AG09309 (cell line): ENCODE data around the gene LBHD1.
A peak's percentile ranks its signal among the peaks of the same experiment; 100 is the strongest.
"Not testable (repeated sequence)": the region's sequence is repeated elsewhere in the genome, so short reads cannot be mapped to it uniquely, and the experiment has no call there.

ENCODE experiments used
- DNase-seq: peaks from one replicate; pipeline ENCODE4 v3.0.0-alpha.2; 2010; ENCODE audit warnings: low read depth
- H3K4me3 ChIP-seq: 2 replicates; pipeline ENCODE4 v1.5.1; 2011; ENCODE audit warnings: mild to moderate bottlenecking, low read depth, low read length, moderate library complexity; ENCODE audit not compliant: control insufficient read depth
- TF ChIP-seq, protein P1 (sequence below): IDR thresholded peaks from 2 replicates; pipeline ENCODE4 v1.5.1; 2011; ENCODE audit warnings: mild to moderate bottlenecking, low read depth, low read length, inconsistent platforms; ENCODE audit not compliant: insufficient read depth, control insufficient read depth; ENCODE audit errors: missing control alignments

The LBHD1 gene

DNA sequence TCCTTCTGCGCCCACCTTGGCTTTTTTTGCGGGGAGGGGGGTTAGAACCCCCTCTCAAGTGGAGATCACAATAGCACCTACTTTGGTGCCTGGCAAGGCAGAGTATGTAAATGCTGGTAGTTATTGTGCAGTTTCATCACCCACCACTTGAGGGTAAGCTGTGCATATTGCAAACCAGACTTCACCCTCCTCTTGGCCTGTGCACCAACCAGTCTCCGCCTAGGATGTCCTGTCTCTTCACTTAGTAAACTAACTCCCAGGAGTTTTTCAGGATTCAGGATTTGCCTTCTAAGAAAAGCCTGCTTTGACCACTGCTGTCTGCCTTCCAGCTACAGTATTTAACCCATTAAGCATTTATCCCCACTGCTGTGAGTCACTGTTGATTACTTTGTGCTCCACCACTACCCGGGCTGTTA, 8.8 kb upstream of the LBHD1 start:
- H3K4me3 ChIP-seq: no peak overlapping the region
- no peak for DNase-seq

DNA sequence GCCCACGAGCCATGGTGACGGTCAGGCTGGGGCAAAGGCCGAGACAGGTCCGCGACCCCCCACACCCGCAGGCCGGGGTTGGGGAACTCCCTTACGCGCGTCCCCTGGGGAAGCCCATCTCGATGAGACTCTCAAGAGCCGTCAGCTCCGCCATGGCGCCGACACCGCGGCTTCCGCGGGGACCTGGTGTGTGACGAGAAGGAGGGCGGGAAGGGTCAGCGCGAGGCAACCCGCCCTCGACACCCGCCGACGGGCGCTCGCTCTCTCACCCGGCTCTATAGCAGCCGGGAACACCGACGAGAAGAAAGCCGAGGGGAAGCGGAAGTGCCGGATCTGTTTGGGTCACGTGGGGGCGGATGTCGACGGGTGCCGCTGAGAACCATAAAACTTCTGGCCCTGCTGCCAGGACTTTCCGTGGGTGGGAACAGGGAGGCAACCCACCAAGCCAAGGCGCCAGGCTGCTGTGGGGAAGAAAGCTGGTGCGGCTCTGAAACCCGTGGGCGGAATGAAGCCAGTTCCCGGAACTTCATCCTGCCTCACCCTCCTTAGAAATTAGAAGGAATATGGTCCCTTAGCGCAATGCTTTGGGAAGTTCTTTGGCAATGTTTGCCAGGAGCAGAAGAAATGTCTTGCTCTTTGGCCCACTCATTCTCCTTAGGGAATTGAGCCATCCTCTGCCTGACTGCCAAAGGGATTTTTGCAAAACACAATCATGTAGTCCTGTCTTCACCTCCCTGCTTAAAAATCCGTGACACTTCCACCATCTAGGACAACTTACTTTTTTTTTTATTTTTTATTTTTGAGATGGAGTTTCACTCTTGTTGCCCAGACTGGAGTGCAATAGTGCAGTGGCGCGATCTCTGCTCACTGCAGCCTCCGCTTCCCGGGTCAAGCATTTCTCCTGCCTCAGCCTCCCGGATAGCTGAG, 7.0 kb upstream of the LBHD1 start, which contains the start of gene UBXN1:
TSS of gene UBXN1 (minus strand) at position 304 of the 927 bp plus-strand sequence. CDS start at position 154, 150 bp downstream.
- DNase-seq: no peak
- TF ChIP-seq, protein P1, sequence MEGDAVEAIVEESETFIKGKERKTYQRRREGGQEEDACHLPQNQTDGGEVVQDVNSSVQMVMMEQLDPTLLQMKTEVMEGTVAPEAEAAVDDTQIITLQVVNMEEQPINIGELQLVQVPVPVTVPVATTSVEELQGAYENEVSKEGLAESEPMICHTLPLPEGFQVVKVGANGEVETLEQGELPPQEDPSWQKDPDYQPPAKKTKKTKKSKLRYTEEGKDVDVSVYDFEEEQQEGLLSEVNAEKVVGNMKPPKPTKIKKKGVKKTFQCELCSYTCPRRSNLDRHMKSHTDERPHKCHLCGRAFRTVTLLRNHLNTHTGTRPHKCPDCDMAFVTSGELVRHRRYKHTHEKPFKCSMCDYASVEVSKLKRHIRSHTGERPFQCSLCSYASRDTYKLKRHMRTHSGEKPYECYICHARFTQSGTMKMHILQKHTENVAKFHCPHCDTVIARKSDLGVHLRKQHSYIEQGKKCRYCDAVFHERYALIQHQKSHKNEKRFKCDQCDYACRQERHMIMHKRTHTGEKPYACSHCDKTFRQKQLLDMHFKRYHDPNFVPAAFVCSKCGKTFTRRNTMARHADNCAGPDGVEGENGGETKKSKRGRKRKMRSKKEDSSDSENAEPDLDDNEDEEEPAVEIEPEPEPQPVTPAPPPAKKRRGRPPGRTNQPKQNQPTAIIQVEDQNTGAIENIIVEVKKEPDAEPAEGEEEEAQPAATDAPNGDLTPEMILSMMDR: no peak
- H3K4me3 ChIP-seq: peak within 1 kb of the TSS; percentile 96

More for the DNA sequence above, 8.8 kb upstream of the LBHD1 start:
- TF ChIP-seq, protein P1: peak; percentile 63

DNA sequence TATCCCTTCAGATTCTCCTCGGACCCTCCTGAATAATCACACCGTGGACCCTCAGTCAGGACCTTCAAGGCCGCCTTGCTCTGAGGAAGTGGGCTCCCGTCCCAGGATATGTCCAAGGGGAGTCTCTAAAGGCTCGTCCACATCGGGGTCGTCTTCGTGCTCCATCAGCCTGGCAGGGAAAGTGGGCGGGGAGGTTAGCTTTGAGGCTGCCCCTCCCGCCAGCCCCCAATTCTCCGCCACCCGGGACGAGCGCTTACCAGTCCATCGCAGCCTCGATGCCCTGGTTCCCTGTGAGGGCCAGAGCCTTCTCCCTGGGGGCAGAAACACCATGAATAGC, 6.3 kb upstream of the LBHD1 start:
- H3K4me3 ChIP-seq: peak overlapping the region; percentile 96
- DNase-seq: no peak
- TF ChIP-seq, protein P1: no peak

DNA sequence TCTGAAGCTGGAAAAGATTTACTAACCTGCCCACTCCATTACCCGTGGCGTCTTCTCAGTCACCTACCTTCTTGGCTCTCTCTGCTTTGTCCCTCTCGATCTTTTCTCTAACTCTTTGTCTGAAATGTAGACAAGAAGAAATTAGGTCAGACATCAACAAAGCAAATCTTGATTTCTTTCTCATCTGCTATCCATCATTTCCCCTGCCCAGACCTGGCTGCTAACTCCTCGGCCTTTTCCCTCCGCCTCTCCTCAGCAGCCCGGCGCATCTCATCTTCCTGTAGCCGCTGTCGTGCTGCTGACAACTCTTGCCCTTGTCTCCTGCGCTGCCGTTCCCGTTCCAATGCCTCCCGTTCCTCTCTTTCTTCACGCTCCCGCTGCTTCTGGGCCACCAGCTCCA, 5.6 kb upstream of the LBHD1 start:
- TF ChIP-seq, protein P1: no peak
- no peak for DNase-seq
- no peak overlapping the region; the same call in 1 of the 2 replicates for H3K4me3 ChIP-seq

DNA sequence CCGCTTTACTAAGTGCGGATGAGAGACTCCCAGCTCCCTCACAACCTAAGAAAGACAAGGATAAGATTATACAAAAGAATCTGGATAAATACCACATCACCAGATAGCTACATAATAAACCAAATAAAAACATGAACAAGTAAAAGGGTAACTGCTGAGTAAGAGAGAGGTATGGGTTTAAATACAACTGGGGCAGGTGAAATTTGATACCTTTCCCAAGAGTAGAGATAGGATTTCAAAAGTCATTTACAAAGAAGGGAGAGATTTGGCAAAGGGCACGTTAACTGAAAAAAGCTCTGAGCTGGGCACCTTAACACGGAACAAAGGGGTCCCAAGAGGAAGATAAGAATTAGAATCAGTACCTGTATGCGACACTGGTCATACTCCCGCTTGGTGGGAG, 5.1 kb upstream of the LBHD1 start:
- no peak overlapping the region for H3K4me3 ChIP-seq
- TF ChIP-seq, protein P1: no peak
- no peak for DNase-seq

DNA sequence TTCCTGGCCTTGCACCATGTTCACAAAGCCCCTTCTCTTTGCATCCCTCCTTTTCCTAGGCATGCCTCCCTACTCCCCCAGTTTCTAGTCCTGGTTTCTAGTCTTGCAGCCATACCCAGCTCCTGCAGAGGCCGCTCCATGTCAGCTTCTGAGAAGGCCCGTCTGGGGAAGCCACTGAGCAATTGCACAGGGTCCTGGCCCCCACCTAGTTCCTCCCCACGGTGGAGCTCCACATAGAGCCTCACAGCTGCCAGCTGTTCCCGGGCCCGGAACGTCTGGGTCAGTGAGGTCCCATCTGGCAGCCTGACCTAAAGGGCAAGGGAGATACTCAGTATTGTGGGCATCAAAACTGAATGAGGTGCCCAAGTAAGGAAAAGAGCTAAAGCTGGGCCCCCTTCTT, 4.6 kb upstream of the LBHD1 start:
- no peak overlapping the region for H3K4me3 ChIP-seq
- TF ChIP-seq, protein P1: no peak
- no peak for DNase-seq

DNA sequence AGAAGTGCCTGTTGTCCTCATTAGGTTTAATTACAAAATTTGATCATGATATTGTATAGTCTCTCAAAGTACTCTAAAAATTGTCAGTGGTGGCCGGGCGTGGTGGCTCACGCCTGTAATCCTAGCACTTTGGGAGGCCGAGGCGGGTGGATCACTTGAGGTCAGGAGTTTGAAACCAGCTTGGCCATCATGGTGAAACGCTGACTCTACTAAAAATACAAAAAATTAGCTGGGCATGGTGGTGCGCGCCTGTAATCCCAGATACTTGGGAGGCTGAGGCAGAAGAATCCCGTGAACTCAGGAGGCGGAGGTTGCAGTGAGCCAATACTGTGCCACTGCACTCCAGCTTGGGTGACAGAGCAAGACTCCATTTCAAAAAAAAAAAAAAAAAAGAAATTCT, 3.3 kb upstream of the LBHD1 start:
- not testable (repeated sequence) for DNase-seq

More for the DNA sequence above, 3.3 kb upstream of the LBHD1 start:
- H3K4me3 ChIP-seq: not testable (repeated sequence)
